Activated CD8-positive, alpha-beta T cell treated with anti-CD3 and anti-CD28 coated beads for 36 hours (primary cell): ENCODE measurements around the gene ODAD2. TPM values are rescaled to one million over a fixed set of nuclear protein-coding genes. Genes with fewer than 3 reads are reported as not detected.
A peak's percentile ranks its signal among the peaks of the same experiment; 100 is the strongest.
"Not testable (repeated sequence)": the region's sequence is repeated elsewhere in the genome, so short reads cannot be mapped to it uniquely, and the experiment has no call there.

Experiments used
- ATAC-seq: fragments of 200-7000 bp; cut with Tn5 transposase; one replicate; pipeline ENCODE4 v1.10.0; 2021; ENCODE audit warnings: mild to moderate bottlenecking, moderate library complexity
- CTCF ChIA-PET: fragments of 350-600 bp; sonication (Branson Sonifier 250); formaldehyde crosslinking; loops from one replicate; lab custom pipeline; 2021; ENCODE audit warnings: antibody characterized with exemption; lab: Charles Lee
- POLR2A ChIA-PET: fragments of 350-600 bp; sonication (Branson Sonifier 250); formaldehyde crosslinking; loops from one replicate; lab custom pipeline; 2021; ENCODE audit warnings: antibody characterized with exemption; lab: Charles Lee
- DNase-seq: peaks from one replicate; pipeline ENCODE4 v3.0.0-alpha.2; 2020
- H3K27ac Mint-ChIP-seq: one replicate; pipeline ENCODE4 v1.8.0; 2021; ENCODE audit warnings: mild to moderate bottlenecking, mixed read lengths
- H3K27me3 Mint-ChIP-seq: one replicate; pipeline ENCODE4 v1.8.0; 2021; ENCODE audit warnings: mixed read lengths
- H3K36me3 Mint-ChIP-seq: one replicate; pipeline ENCODE4 v1.8.0; 2021; ENCODE audit warnings: low read depth, mixed read lengths
- H3K4me1 Mint-ChIP-seq: one replicate; pipeline ENCODE4 v1.8.0; 2021; ENCODE audit warnings: low read depth, mixed read lengths
- H3K4me3 Mint-ChIP-seq: one replicate; pipeline ENCODE4 v1.8.0; 2021; ENCODE audit warnings: mild to moderate bottlenecking, moderate library complexity, mixed read lengths
- H3K9me3 Mint-ChIP-seq: one replicate; pipeline ENCODE4 v1.8.0; 2021; ENCODE audit warnings: mixed read lengths
- intact Hi-C: fragments of 100-400 bp; cut with micrococcal nuclease; formaldehyde crosslinking; loops from one replicate; pipeline ENCODE4 v1.10.0; 2022
- total RNA-seq, 2 experiments: library from RNA; stranded (reverse); gene quantifications; one replicate each; pipeline ENCODE4 v1.2.3, GENCODE V29; 2021
- TF ChIP-seq, protein P1 (sequence below): fragments of 200-600 bp; IDR thresholded peaks from one replicate; pipeline ENCODE4 v1.8.0; 2022; ENCODE audit warnings: antibody characterized with exemption, mild to moderate bottlenecking

The ODAD2 gene
- total RNA-seq, 2 experiments from 2014 or later: 0.40 to 0.88 TPM

DNA sequence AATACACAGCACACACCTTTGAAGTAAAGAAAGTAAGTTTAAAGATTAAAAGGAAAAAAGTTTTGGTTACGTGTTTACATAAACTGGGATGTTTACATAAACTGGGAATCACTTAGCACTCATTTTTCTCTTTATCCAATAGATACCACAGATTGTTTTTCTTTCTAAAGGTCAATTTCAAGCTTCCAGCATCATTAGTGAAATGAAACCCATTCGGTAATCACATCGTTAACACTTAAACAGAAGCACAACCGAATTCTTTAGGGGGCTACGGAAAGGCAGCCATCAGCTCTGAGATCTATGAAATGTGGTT, 1.1 kb downstream of the ODAD2 start:
- TF ChIP-seq, protein P1, sequence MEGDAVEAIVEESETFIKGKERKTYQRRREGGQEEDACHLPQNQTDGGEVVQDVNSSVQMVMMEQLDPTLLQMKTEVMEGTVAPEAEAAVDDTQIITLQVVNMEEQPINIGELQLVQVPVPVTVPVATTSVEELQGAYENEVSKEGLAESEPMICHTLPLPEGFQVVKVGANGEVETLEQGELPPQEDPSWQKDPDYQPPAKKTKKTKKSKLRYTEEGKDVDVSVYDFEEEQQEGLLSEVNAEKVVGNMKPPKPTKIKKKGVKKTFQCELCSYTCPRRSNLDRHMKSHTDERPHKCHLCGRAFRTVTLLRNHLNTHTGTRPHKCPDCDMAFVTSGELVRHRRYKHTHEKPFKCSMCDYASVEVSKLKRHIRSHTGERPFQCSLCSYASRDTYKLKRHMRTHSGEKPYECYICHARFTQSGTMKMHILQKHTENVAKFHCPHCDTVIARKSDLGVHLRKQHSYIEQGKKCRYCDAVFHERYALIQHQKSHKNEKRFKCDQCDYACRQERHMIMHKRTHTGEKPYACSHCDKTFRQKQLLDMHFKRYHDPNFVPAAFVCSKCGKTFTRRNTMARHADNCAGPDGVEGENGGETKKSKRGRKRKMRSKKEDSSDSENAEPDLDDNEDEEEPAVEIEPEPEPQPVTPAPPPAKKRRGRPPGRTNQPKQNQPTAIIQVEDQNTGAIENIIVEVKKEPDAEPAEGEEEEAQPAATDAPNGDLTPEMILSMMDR: no peak
- no peaks in the 10 kb centered on the region for H3K9me3 Mint-ChIP-seq
- no peaks in the 10 kb centered on the region for H3K36me3 Mint-ChIP-seq
- no peak for ATAC-seq
- intact Hi-C loops: no loop called here
- peak overlapping the region; percentile 24 for H3K27ac Mint-ChIP-seq
- H3K4me1 Mint-ChIP-seq: peaks cover 13% of the 10 kb centered on the region
- H3K4me3 Mint-ChIP-seq: peak overlapping the region; percentile 80
- POLR2A ChIA-PET: no interaction called here
- CTCF ChIA-PET: no interaction called here
- DNase-seq: no peak
- H3K27me3 Mint-ChIP-seq: peaks cover 30% of the 10 kb centered on the region

DNA sequence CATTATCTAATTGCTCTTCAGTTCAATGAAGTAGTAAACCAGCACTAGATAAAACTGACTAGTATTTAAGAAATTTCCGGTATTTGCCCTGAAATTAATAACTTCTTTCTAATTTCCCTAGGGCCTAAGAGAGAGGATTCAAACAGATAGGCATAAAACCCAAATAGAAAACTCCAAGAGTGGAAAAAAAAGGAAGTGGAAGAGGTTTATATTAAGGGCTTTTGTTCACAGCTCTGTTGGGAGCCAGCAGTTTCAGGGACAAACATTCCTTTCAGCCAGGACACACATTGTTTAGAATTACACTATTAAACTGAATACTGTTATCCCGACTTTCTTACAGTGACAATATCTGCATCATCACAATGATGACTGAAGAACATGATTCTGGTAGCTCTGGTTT, 3.6 kb downstream of the ODAD2 start:
- CTCF ChIA-PET: no interaction called here
- H3K36me3 Mint-ChIP-seq: no peaks in the 10 kb centered on the region
- no peaks in the 10 kb centered on the region for H3K9me3 Mint-ChIP-seq
- H3K4me3 Mint-ChIP-seq: no peak overlapping the region
- POLR2A ChIA-PET: no interaction called here
- TF ChIP-seq, protein P1: no peak
- ATAC-seq (no peak), DNase-seq (no peak)
- intact Hi-C loops: no loop called here
- no peak overlapping the region for H3K27ac Mint-ChIP-seq
- peaks cover 13% of the 10 kb centered on the region for H3K4me1 Mint-ChIP-seq
- H3K27me3 Mint-ChIP-seq: peaks cover 26% of the 10 kb centered on the region

DNA sequence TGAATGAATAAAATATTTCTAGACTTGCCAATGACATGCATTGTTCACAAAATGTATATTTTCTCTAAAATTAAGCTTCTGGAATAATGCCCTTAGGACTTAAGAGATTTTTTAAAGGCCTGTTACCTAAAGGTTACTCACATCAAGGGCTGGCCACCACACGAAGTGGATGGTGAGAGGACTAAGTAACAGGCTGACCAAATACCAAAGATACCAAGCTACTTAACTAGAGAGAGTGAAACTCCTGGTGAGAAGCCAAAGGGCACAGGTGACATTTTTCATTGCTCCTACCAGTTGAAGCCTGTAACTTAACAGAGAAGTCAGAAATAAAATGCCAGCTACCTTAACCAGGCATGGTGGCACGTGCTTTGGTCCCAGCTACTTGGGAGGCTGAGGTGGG, 9.5 kb downstream of the ODAD2 start:
- ATAC-seq, H3K27me3 Mint-ChIP-seq, H3K4me3 Mint-ChIP-seq, H3K4me1 Mint-ChIP-seq, DNase-seq, H3K27ac Mint-ChIP-seq, H3K9me3 Mint-ChIP-seq, intact Hi-C loops, POLR2A ChIA-PET, H3K36me3 Mint-ChIP-seq: not testable (repeated sequence)
- CTCF ChIA-PET: interaction anchor here (1.0 kb wide), 1 partner anchor 405 kb away, joined by 3 read pairs; no protein-coding TSS in a partner anchor

DNA sequence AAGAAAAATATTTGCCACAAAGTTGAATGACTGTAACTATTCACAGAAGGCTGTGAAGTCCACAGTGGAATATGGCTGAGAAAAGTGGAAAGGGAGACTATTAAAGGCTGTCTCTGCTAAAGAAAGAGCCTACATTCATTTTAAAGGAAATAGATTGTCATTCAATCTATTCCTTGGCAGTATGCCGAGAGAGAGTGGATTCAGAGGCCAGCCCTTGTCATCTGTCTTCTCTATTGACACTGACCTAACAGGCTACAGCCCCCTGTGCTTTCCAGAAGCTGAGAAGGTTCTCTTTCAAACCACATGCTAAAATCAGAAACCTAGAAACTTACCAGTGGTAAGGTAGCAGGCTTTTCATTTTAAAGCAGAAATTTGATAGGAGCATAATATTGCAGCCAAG, 12.1 kb downstream of the ODAD2 start:
- peaks cover 1% of the 10 kb centered on the region for H3K27me3 Mint-ChIP-seq
- no peaks in the 10 kb centered on the region for H3K4me1 Mint-ChIP-seq
- POLR2A ChIA-PET: no interaction called here
- no peak overlapping the region for H3K27ac Mint-ChIP-seq
- H3K36me3 Mint-ChIP-seq: no peaks in the 10 kb centered on the region
- intact Hi-C loops: no loop called here
- H3K4me3 Mint-ChIP-seq: no peak overlapping the region
- no peak for DNase-seq
- CTCF ChIA-PET: interaction anchor here (0.7 kb wide), 1 partner anchor 91 kb away, joined by 4 read pairs; no protein-coding TSS in a partner anchor
- H3K9me3 Mint-ChIP-seq: no peaks in the 10 kb centered on the region
- no peak for ATAC-seq
- TF ChIP-seq, protein P1: no peak

DNA sequence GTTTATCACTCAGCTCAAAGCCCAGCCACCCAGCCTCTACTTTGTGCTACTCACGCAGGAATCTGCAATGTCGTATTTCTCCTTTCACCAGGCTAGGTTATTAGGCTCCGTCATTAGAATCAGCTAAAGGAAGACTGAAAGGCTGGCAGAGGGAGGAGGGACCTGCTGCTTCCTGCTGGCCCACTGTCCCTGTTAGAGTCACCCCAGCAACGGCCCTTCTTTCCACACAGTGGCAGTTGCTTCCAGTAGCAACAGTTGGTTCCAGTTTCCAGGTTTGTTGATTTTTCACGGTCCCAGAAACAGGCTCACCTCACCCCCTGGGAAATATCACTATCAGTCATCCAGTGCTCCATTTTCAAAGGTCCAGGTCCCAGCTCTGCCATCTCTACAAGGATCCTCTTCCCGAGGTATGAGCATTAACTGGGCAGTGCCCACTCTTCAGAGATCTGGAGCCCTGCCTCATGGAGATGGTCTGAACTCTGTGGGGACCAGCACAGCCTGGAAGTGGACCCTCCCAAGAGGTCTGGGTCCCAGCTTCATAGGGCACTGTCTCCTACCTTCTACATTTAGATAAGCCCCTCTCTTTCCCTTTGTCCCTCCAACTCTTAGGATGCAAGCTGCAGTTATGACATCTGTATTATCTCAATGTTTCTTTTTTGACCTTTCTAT, 15.9 kb downstream of the ODAD2 start:
- ChIA-PET POLR2A (no interaction called here), CTCF (no interaction called here)
- Mint-ChIP-seq H3K27ac (no peak overlapping the region), H3K4me3 (no peak overlapping the region), H3K4me1 (no peaks in the 10 kb centered on the region), H3K36me3 (no peaks in the 10 kb centered on the region), H3K27me3 (peaks cover 1% of the 10 kb centered on the region), H3K9me3 (no peaks in the 10 kb centered on the region)
- DNase-seq (no peak), ATAC-seq (no peak)
- TF ChIP-seq, protein P1: no peak
- intact Hi-C loops: no loop called here
